GM12878 (cell line): Measurements from ENCODE around the gene PARP6. TPM values are rescaled to one million over a fixed set of nuclear protein-coding genes. Genes with fewer than 3 reads are reported as not detected.
A peak's percentile ranks its signal among the peaks of the same experiment; 100 is the strongest.

ENCODE experiments used
- ATAC-seq: fragments of 200-7000 bp; cut with Tn5 transposase; 3 replicates; pipeline ENCODE4 v1.9.1; 2020; ENCODE audit warnings: mild to moderate bottlenecking, moderate library complexity
- BruUV-seq: library from RNA; stranded (reverse); fragments of 400-500 nt; replicated peaks from 2 replicates; lab custom pipeline; 2021; lab: Mats Ljungman, UMichigan
- CTCF ChIA-PET: fragments of 300-600 bp; sonication (Branson Sonifier 250); formaldehyde crosslinking; extraction: SDS; loops from one replicate; lab custom pipeline; 2021; ENCODE audit warnings: inconsistent platforms; lab: Yijun Ruan, JAX
- POLR2A ChIA-PET: fragments of 350-600 bp; formaldehyde crosslinking; extraction: SDS; loops from one replicate; lab custom pipeline; 2021; ENCODE audit warnings: inconsistent platforms; lab: Charles Lee
- RAD21 ChIA-PET: fragments of 300-600 bp; sonication (Branson Sonifier 250); formaldehyde crosslinking; loops from one replicate; lab custom pipeline; 2023; ENCODE audit warnings: antibody characterized with exemption; ENCODE audit not compliant: unreplicated experiment; lab: Charles Lee
- SMC1A ChIA-PET: fragments of 300-600 bp; sonication (Branson Sonifier 250); formaldehyde crosslinking; loops from one replicate; lab custom pipeline; 2023; ENCODE audit not compliant: unreplicated experiment, uncharacterized antibody; lab: Charles Lee
- DNase-seq: peaks from one replicate; pipeline ENCODE4 v3.0.0-alpha.2; 2011; ENCODE audit warnings: low read depth, low spot score
- FAIRE-seq: peaks from 3 replicates; lab custom pipeline; 2011; peaks lifted over from hg19 to GRCh38; lab: Jason Lieb, UNC
- H2AFZ ChIP-seq: 2 replicates; pipeline ENCODE4 v1.6.0; 2011; ENCODE audit warnings: low read depth, low read length, control low read depth; ENCODE audit not compliant: control insufficient read depth
- H3K27ac ChIP-seq: 2 replicates; pipeline ENCODE4 v1.5.1; 2011; ENCODE audit warnings: control low read depth; ENCODE audit not compliant: control insufficient read depth, insufficient read depth
- H3K27me3 ChIP-seq, 2 experiments: replicated peaks in 1 of 2; 2 replicates each; pipeline versions ENCODE4 v1.6.0 to v1.6.1; 2011; ENCODE audit warnings: low read length in 1 of 2; ENCODE audit not compliant: control insufficient read depth in 2 of 2, insufficient read depth in 2 of 2
- H3K36me3 ChIP-seq, 2 experiments: 2 replicates each; pipeline ENCODE4 v1.5.1; 2011; ENCODE audit warnings: low read length in 1 of 2; ENCODE audit not compliant: control insufficient read depth in 2 of 2, insufficient read depth in 2 of 2
- H3K4me1 ChIP-seq: 2 replicates; pipeline ENCODE4 v1.6.1; 2011; ENCODE audit warnings: mild to moderate bottlenecking, low read length, moderate library complexity, mixed read lengths; ENCODE audit not compliant: control insufficient read depth, insufficient read depth
- H3K4me2 ChIP-seq: 2 replicates; pipeline ENCODE4 v1.6.0; 2011; ENCODE audit warnings: control low read depth; ENCODE audit not compliant: control insufficient read depth, insufficient read depth
- H3K4me3 ChIP-seq: fragments of 200-600 bp; sonication (generic); 2 replicates; pipeline ENCODE4 v1.5.1; 2016
- H3K79me2 ChIP-seq: 2 replicates; pipeline ENCODE4 v1.6.0; 2011; ENCODE audit warnings: low read length; ENCODE audit not compliant: control insufficient read depth, insufficient read depth
- H3K9ac ChIP-seq: 2 replicates; pipeline ENCODE4 v1.8.0; 2011; ENCODE audit warnings: low read length, control low read depth, mixed read lengths; ENCODE audit not compliant: control insufficient read depth, insufficient read depth
- H3K9me3 ChIP-seq: replicated peaks from 3 replicates; pipeline ENCODE4 v1.5.1; 2011; ENCODE audit warnings: mild to moderate bottlenecking, low read length; ENCODE audit not compliant: control insufficient read depth, insufficient read depth
- H4K20me1 ChIP-seq: 2 replicates; pipeline ENCODE4 v1.6.0; 2011; ENCODE audit not compliant: control insufficient read depth, insufficient read depth
- BACH1 ChIP-seq: fragments of 450-650 bp; IDR thresholded peaks from 2 replicates; pipeline ENCODE4 v1.6.1; 2017; ENCODE audit warnings: mild to moderate bottlenecking, borderline replicate concordance
- BHLHE40 ChIP-seq, 2 experiments: fragments of 450-650 bp in 1 of 2; IDR thresholded peaks; 2 replicates each; pipeline ENCODE4 v1.6.1; 2011 to 2017; ENCODE audit warnings: low read depth in 2 of 2, borderline replicate concordance in 1 of 2, improper control_type of control experiment in 1 of 2, low read length in 1 of 2, mild to moderate bottlenecking in 1 of 2
- CBX5 ChIP-seq: sonication (generic); IDR thresholded peaks from 2 replicates; pipeline ENCODE4 v1.6.1; 2016; ENCODE audit warnings: low read depth, moderate library complexity, mild to moderate bottlenecking, inconsistent platforms
- CREM ChIP-seq: IDR thresholded peaks from 2 replicates; pipeline ENCODE4 v1.6.1; 2014; ENCODE audit warnings: antibody characterized with exemption, low read depth
- FOXM1 ChIP-seq: IDR thresholded peaks from 2 replicates; pipeline ENCODE4 v1.6.1; 2012; ENCODE audit warnings: low read depth, mild to moderate bottlenecking, inconsistent platforms, low read length, moderate library complexity
- IKZF1 ChIP-seq: fragments of 450-650 bp; conservative IDR thresholded peaks from 2 replicates; pipeline ENCODE4 v1.6.1; 2017; ENCODE audit warnings: antibody characterized with exemption, mild to moderate bottlenecking
- NFXL1 ChIP-seq: fragments of 450-650 bp; IDR thresholded peaks from 2 replicates; pipeline ENCODE4 v1.6.1; 2017; ENCODE audit warnings: antibody characterized with exemption, mild to moderate bottlenecking, borderline replicate concordance
- NFYA ChIP-seq: IDR thresholded peaks from 2 replicates; pipeline ENCODE4 v1.6.1; 2011; ENCODE audit warnings: low read depth, mild to moderate bottlenecking, low read length, improper control_type of control experiment, borderline replicate concordance
- POU2F2 ChIP-seq: IDR thresholded peaks from 3 replicates; pipeline ENCODE4 v1.6.1; 2011; ENCODE audit warnings: low read depth, mild to moderate bottlenecking, low read length, borderline replicate concordance
- RELA ChIP-seq: fragments of 450-650 bp; IDR thresholded peaks from 2 replicates; pipeline ENCODE4 v1.8.0; 2014; ENCODE audit warnings: borderline replicate concordance; ENCODE audit not compliant: partially characterized antibody
- RFX5 ChIP-seq: IDR thresholded peaks from 2 replicates; pipeline ENCODE4 v1.6.1; 2011; ENCODE audit warnings: low read depth, low read length, improper control_type of control experiment
- SMC3 ChIP-seq: IDR thresholded peaks from 2 replicates; pipeline ENCODE4 v1.6.1; 2011; ENCODE audit warnings: low read length, improper control_type of control experiment, borderline replicate concordance
- YBX1 ChIP-seq: fragments of 450-650 bp; IDR thresholded peaks from 2 replicates; pipeline ENCODE4 v1.6.1; 2016; ENCODE audit warnings: antibody characterized with exemption
- ZNF384 ChIP-seq: IDR thresholded peaks from 2 replicates; pipeline ENCODE4 v1.6.1; 2012; ENCODE audit warnings: low read depth, mild to moderate bottlenecking, low read length, improper control_type of control experiment, borderline replicate concordance
- ZSCAN29 ChIP-seq: fragments of 450-650 bp; IDR thresholded peaks from 2 replicates; pipeline ENCODE4 v1.6.1; 2017; ENCODE audit warnings: mild to moderate bottlenecking, moderate library complexity
- ZZZ3 ChIP-seq: IDR thresholded peaks from 2 replicates; pipeline ENCODE4 v1.6.1; 2011; ENCODE audit warnings: low read depth; ENCODE audit not compliant: control insufficient read depth, insufficient read length
- WGBS: methylation state at CpG from one replicate; pipeline ENCODE4 v1.1.6; 2016; ENCODE audit warnings: low lambda C conversion rate; ENCODE audit not compliant: insufficient replicate concordance, insufficient coverage; ENCODE audit errors: missing lambda C conversion rate; 5-methylcytosine and 5-hydroxymethylcytosine counted together
- in situ Hi-C: fragments of 300-500 bp; cut with MboI; formaldehyde crosslinking; loops from 9 replicates; pipeline ENCODE4 v1.14.3; 2018; ENCODE audit warnings: mixed read lengths
- intact Hi-C: fragments of 100-400 bp; cut with micrococcal nuclease; formaldehyde crosslinking; loops from one replicate; pipeline ENCODE4 v1.14.2; 2022; ENCODE audit not compliant: unreplicated experiment
- polyA plus RNA-seq, 11 experiments: library from polyadenylated mRNA; depleted of rRNA in 4 of 11; unstranded in 6 of 11; stranded (reverse) in 5 of 11; fragments of >200 nt; fragmentation: Nextera tagmentation in 4 of 11; fragmentation: Illumina TruSeq in 1 of 11; extraction: Ambion mirVana in 4 of 11; extraction: Trizol in 1 of 11; gene quantifications; 1 replicate in 1 of 11; 2 replicates in 10 of 11; pipeline versions ENCODE4 v1.2.1 to v1.2.3, GENCODE V29; 2011 to 2016; ENCODE audit warnings: inconsistent platforms in 2 of 11, missing spikeins in 2 of 11, low read depth in 1 of 11
- total RNA-seq, 4 experiments: library from RNA; depleted of rRNA in 3 of 4; stranded (reverse); fragments of >200 nt in 3 of 4; fragmentation: Illumina TruSeq in 1 of 4; extraction: Trizol in 1 of 4; gene quantifications; 2 replicates each; pipeline versions ENCODE4 v1.2.1 to v1.2.3, GENCODE V29; 2013 to 2021
- TF ChIP-seq, protein P1 (sequence below): IDR thresholded peaks from 2 replicates; pipeline ENCODE4 v1.6.1; 2011; ENCODE audit warnings: low read depth, mild to moderate bottlenecking, low read length, moderate library complexity, borderline replicate concordance; ENCODE audit errors: extremely low read depth
- TF ChIP-seq, protein P2 (sequence below): fragments of 450-650 bp; formaldehyde crosslinking; IDR thresholded peaks from 2 replicates; pipeline ENCODE4 v1.5.0; 2022; ENCODE audit warnings: mild to moderate bottlenecking, missing genetic modification characterization
- TF ChIP-seq, protein P3 (sequence below): IDR thresholded peaks from 2 replicates; pipeline ENCODE4 v1.6.1; 2011; ENCODE audit warnings: borderline replicate concordance, low read depth, mild to moderate bottlenecking, moderate library complexity, mixed read lengths, low read length; ENCODE audit not compliant: insufficient read depth; ENCODE audit errors: extremely low read length

Gene PARP6
- total and polyA plus RNA-seq, 10 of the 15 experiments (the other 5 are each of a cell fraction or from before 2014, with no cell fraction given), result 14.3 to 73.5 (median 26.9) TPM

DNA sequence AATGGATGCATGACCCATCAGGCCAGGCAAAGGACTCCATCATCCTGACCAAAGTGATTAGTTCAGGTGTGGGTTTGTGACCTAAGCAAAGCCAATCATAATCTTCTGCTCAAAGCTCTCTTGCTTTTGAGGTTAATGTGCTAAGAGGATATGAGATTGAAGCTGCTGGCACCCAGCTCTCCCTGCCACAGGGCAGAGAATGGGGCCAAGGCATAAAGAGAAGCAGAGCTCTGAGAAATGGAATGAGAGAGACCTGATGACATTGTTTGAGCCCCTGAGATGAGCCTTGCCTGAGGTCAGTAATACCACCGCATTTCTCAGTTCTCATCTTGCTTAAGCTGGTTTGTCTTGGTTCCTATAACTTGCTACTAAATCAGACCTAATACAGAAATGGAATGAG, 6.4 kb upstream of the PARP6 start:
- WGBS, result 94% methylated on average over 1 of the region's 1 CpG
- in situ Hi-C loops, result no loop called here
- no peak for FAIRE-seq

More for the DNA sequence above, 6.4 kb upstream of the PARP6 start:
- no peak for DNase-seq
- RAD21 ChIA-PET, result interaction anchor here (0.5 kb wide), 1 partner anchor 402 kb away, joined by 4 read pairs; no protein-coding TSS in a partner anchor
- no peaks in the 10 kb centered on the region for H4K20me1 ChIP-seq
- H3K4me1 ChIP-seq, result no peaks in the 10 kb centered on the region
- BruUV-seq, result no TSS peak
- peak; percentile 52 for ATAC-seq
- H3K4me3 ChIP-seq, result no peak overlapping the region
- TF ChIP-seq RELA (no peak), RFX5 (no peak), BHLHE40 (IDR thresholded peaks at IDR 0.05; ENCODE audit: borderline replicate concordance in 1 of 2, low read depth in 2 of 2, low read length in 1 of 2) (no peak), NFXL1 (no peak), SMC3 (no peak), CBX5 (no peak), ZNF384 (no peak), BACH1 (no peak), POU2F2 (no peak), YBX1 (no peak), IKZF1 (no peak), CREM (no peak), ZSCAN29 (no peak), ZZZ3 (no peak), FOXM1 (no peak), NFYA (no peak)
- TF ChIP-seq, protein P1, sequence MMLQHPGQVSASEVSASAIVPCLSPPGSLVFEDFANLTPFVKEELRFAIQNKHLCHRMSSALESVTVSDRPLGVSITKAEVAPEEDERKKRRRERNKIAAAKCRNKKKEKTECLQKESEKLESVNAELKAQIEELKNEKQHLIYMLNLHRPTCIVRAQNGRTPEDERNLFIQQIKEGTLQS, result no peak
- TF ChIP-seq, protein P2, sequence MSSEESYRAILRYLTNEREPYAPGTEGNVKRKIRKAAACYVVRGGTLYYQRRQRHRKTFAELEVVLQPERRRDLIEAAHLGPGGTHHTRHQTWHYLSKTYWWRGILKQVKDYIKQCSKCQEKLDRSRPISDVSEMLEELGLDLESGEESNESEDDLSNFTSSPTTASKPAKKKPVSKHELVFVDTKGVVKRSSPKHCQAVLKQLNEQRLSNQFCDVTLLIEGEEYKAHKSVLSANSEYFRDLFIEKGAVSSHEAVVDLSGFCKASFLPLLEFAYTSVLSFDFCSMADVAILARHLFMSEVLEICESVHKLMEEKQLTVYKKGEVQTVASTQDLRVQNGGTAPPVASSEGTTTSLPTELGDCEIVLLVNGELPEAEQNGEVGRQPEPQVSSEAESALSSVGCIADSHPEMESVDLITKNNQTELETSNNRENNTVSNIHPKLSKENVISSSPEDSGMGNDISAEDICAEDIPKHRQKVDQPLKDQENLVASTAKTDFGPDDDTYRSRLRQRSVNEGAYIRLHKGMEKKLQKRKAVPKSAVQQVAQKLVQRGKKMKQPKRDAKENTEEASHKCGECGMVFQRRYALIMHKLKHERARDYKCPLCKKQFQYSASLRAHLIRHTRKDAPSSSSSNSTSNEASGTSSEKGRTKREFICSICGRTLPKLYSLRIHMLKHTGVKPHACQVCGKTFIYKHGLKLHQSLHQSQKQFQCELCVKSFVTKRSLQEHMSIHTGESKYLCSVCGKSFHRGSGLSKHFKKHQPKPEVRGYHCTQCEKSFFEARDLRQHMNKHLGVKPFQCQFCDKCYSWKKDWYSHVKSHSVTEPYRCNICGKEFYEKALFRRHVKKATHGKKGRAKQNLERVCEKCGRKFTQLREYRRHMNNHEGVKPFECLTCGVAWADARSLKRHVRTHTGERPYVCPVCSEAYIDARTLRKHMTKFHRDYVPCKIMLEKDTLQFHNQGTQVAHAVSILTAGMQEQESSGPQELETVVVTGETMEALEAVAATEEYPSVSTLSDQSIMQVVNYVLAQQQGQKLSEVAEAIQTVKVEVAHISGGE (CRISPR knock-in tag), result no peak
- TF ChIP-seq, protein P3, sequence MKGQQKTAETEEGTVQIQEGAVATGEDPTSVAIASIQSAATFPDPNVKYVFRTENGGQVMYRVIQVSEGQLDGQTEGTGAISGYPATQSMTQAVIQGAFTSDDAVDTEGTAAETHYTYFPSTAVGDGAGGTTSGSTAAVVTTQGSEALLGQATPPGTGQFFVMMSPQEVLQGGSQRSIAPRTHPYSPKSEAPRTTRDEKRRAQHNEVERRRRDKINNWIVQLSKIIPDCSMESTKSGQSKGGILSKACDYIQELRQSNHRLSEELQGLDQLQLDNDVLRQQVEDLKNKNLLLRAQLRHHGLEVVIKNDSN, result no peak
- H3K36me3 ChIP-seq, result no peaks in the 10 kb centered on the region
- no peaks in the 10 kb centered on the region for H3K27me3 ChIP-seq
- no peak overlapping the region for H3K4me2 ChIP-seq
- no peak overlapping the region for H2AFZ ChIP-seq
- POLR2A ChIA-PET, result interaction anchor here (0.7 kb wide), 1 partner anchor 36 kb away, joined by 3 read pairs; no protein-coding TSS in a partner anchor
- H3K9me3 ChIP-seq, result no peaks in the 10 kb centered on the region
- SMC1A ChIA-PET, result no interaction called here
- CTCF ChIA-PET, result interaction anchor here (1.6 kb wide), 1 partner anchor 34 kb away, joined by 4 read pairs; no protein-coding TSS in a partner anchor
- H3K9ac ChIP-seq, result no peak overlapping the region
- no peaks in the 10 kb centered on the region for H3K79me2 ChIP-seq
- H3K27ac ChIP-seq, result no peak overlapping the region
- intact Hi-C loops, result no loop called here
